DND-41 (cell line): Measurements from ENCODE around the gene ARHGAP15.

ENCODE experiments used
- ATAC-seq: fragments of 200-7000 bp; cut with Tn5 transposase; 3 replicates; pipeline ENCODE4 v1.9.1; 2021; ENCODE audit warnings: low read depth; ENCODE audit not compliant: insufficient read depth
- DNase-seq: peaks from one replicate; pipeline ENCODE4 v3.0.0-alpha.2; 2020
- H2AFZ ChIP-seq: 2 replicates; pipeline ENCODE4 v1.6.0; 2012; ENCODE audit warnings: low read depth, low read length
- H3K27ac ChIP-seq: 2 replicates; pipeline ENCODE4 v1.5.1; 2012; ENCODE audit warnings: low read length, inconsistent platforms
- H3K27me3 ChIP-seq: fragments of 200-600 bp; sonication (generic); 2 replicates; pipeline ENCODE4 v1.6.0; 2012; ENCODE audit warnings: low read length, mild to moderate bottlenecking, inconsistent platforms; ENCODE audit not compliant: insufficient read depth, poor library complexity
- H3K36me3 ChIP-seq: 2 replicates; pipeline ENCODE4 v1.5.1; 2012; ENCODE audit warnings: low read length, inconsistent platforms; ENCODE audit not compliant: insufficient read depth
- H3K4me1 ChIP-seq: 2 replicates; pipeline ENCODE4 v1.5.1; 2012; ENCODE audit warnings: mild to moderate bottlenecking, low read length; ENCODE audit not compliant: insufficient read depth
- H3K4me2 ChIP-seq: 2 replicates; pipeline ENCODE4 v1.6.0; 2012; ENCODE audit warnings: mild to moderate bottlenecking, moderate library complexity, low read length, inconsistent platforms; ENCODE audit not compliant: insufficient read depth
- H3K4me3 ChIP-seq, 2 experiments: fragments of 200-600 bp in 1 of 2; shearing (Covaris generic) in 1 of 2; 2 replicates each; pipeline ENCODE4 v1.5.1; 2012 to 2016; ENCODE audit warnings: inconsistent platforms in 2 of 2, low read length in 2 of 2, mild to moderate bottlenecking in 2 of 2, low read depth in 1 of 2, moderate library complexity in 1 of 2
- H3K79me2 ChIP-seq: 2 replicates; pipeline ENCODE4 v1.6.0; 2012; ENCODE audit warnings: low read length, inconsistent platforms; ENCODE audit not compliant: insufficient read depth
- H3K9ac ChIP-seq: 2 replicates; pipeline ENCODE4 v1.6.0; 2012; ENCODE audit warnings: low read depth, mild to moderate bottlenecking, inconsistent platforms, low read length, moderate library complexity
- H3K9me3 ChIP-seq: 2 replicates; pipeline ENCODE4 v1.5.1; 2012; ENCODE audit warnings: low read length, moderate library complexity, mild to moderate bottlenecking, inconsistent platforms; ENCODE audit not compliant: insufficient read depth, severe bottlenecking
- H4K20me1 ChIP-seq: 2 replicates; pipeline ENCODE4 v1.6.0; 2012; ENCODE audit warnings: low read length; ENCODE audit not compliant: insufficient read depth
- EZH2 ChIP-seq: IDR thresholded peaks from 3 replicates; pipeline ENCODE4 v1.6.1; 2012; ENCODE audit warnings: borderline replicate concordance, low read depth, mild to moderate bottlenecking, moderate library complexity, low read length, inconsistent platforms; ENCODE audit not compliant: severe bottlenecking
- TF ChIP-seq, protein P1 (sequence below): IDR thresholded peaks from 2 replicates; pipeline ENCODE4 v1.5.1; 2012; ENCODE audit warnings: borderline replicate concordance, low read length, moderate library complexity, mild to moderate bottlenecking; ENCODE audit not compliant: poor library complexity, severe bottlenecking; ENCODE audit errors: extremely low read depth

ARHGAP15 gene

DNA sequence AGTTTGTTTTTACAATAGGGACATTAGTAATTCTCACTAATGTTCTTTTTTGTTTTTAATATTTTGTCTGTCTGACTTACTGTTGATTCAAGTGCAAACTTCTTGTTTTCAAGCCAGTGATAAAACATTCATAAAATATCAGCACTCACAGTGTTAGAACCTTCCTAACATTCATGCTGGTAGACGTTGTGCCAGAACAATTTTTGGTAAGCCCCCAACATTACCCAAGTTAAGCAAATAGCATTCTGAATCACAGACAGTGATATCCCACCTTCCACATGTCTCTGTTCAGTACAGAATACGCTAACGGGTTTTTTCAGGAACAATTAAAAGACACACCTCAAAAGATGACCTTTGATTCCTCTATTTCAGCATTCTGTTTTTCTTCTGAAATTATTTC is 390.3 kb downstream of the ARHGAP15 start:
- no peak overlapping the region for H3K4me2 ChIP-seq
- no peak overlapping the region for H2AFZ ChIP-seq
- ATAC-seq (no peak), DNase-seq (no peak)
- H3K36me3 ChIP-seq: peaks cover 69% of the 10 kb centered on the region
- TF ChIP-seq EZH2: no peak
- TF ChIP-seq, protein P1, sequence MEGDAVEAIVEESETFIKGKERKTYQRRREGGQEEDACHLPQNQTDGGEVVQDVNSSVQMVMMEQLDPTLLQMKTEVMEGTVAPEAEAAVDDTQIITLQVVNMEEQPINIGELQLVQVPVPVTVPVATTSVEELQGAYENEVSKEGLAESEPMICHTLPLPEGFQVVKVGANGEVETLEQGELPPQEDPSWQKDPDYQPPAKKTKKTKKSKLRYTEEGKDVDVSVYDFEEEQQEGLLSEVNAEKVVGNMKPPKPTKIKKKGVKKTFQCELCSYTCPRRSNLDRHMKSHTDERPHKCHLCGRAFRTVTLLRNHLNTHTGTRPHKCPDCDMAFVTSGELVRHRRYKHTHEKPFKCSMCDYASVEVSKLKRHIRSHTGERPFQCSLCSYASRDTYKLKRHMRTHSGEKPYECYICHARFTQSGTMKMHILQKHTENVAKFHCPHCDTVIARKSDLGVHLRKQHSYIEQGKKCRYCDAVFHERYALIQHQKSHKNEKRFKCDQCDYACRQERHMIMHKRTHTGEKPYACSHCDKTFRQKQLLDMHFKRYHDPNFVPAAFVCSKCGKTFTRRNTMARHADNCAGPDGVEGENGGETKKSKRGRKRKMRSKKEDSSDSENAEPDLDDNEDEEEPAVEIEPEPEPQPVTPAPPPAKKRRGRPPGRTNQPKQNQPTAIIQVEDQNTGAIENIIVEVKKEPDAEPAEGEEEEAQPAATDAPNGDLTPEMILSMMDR: no peak
- H4K20me1 ChIP-seq: no peaks in the 10 kb centered on the region
- no peak overlapping the region for H3K4me3 ChIP-seq
- H3K4me1 ChIP-seq: peaks cover 7% of the 10 kb centered on the region
- H3K27ac ChIP-seq: no peak overlapping the region
- H3K27me3 ChIP-seq: no peaks in the 10 kb centered on the region
- no peaks in the 10 kb centered on the region for H3K9me3 ChIP-seq
- no peak overlapping the region for H3K9ac ChIP-seq
- H3K79me2 ChIP-seq: no peaks in the 10 kb centered on the region

- Histone ChIP-seq H4K20me1 (no peaks in the 10 kb centered on the region), H3K4me3 (no peak overlapping the region), H3K9me3 (no peaks in the 10 kb centered on the region), H2AFZ (no peak overlapping the region), H3K9ac (no peak overlapping the region), H3K4me2 (no peak overlapping the region), H3K79me2 (no peaks in the 10 kb centered on the region), H3K4me1 (peaks cover 16% of the 10 kb centered on the region), H3K27ac (no peak overlapping the region), H3K27me3 (no peaks in the 10 kb centered on the region), H3K36me3 (peaks cover 70% of the 10 kb centered on the region)
- ATAC-seq: no peak
- no peak for DNase-seq
- TF ChIP-seq, protein P1: no peak
- TF ChIP-seq EZH2: no peak
Observed at GRCh38 chr2:143521396-143521795, 392.2 kb downstream of the ARHGAP15 start.

DNA sequence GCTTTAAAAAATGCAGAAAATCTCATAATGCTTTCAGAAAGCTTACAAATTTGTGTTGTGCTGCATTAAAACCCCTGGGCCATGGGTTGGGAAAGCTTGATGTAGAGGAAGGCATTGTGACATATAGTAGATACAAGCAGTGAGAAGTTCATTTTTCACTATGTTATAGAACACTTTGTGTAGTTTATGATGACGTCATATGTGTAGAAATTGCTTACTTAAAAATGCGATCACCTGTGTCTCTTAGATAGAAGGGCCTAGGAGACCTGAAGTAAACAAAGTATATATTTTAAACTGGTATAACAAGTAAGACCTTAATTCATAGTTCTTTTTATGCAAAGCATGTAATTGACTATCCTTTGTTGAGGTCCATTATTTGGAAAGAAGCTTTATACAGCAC is 393.5 kb downstream of the ARHGAP15 start:
- TF ChIP-seq, protein P1: no peak
- TF ChIP-seq EZH2: no peak
- Histone ChIP-seq H4K20me1 (no peaks in the 10 kb centered on the region), H2AFZ (no peak overlapping the region), H3K4me1 (peaks cover 16% of the 10 kb centered on the region), H3K27me3 (no peaks in the 10 kb centered on the region), H3K4me3 (no peak overlapping the region), H3K9me3 (no peaks in the 10 kb centered on the region), H3K79me2 (no peaks in the 10 kb centered on the region), H3K9ac (no peak overlapping the region), H3K4me2 (no peak overlapping the region), H3K27ac (no peak overlapping the region), H3K36me3 (peaks cover 66% of the 10 kb centered on the region)
- ATAC-seq: no peak
- DNase-seq: no peak

GRCh38 chr2:143524119-143524553 is 394.9 kb downstream of the ARHGAP15 start:
- no peak for DNase-seq
- H3K36me3 ChIP-seq: peaks cover 64% of the 10 kb centered on the region
- no peaks in the 10 kb centered on the region for H3K9me3 ChIP-seq
- H3K27me3 ChIP-seq: no peaks in the 10 kb centered on the region
- no peak overlapping the region for H2AFZ ChIP-seq
- ATAC-seq: no peak
- H4K20me1 ChIP-seq: no peaks in the 10 kb centered on the region
- H3K4me3 ChIP-seq: no peak overlapping the region
- no peaks in the 10 kb centered on the region for H3K79me2 ChIP-seq
- TF ChIP-seq EZH2: no peak
- TF ChIP-seq, protein P1: no peak
- H3K27ac ChIP-seq: no peak overlapping the region
- H3K9ac ChIP-seq: no peak overlapping the region
- peaks cover 16% of the 10 kb centered on the region for H3K4me1 ChIP-seq
- H3K4me2 ChIP-seq: no peak overlapping the region
